ENCODE results near the gene PLOD3. TPM values are rescaled to one million over a fixed set of nuclear protein-coding genes. Genes with fewer than 3 reads are reported as not detected.
"Not testable (repeated sequence)": the region's sequence is repeated elsewhere in the genome, so short reads cannot be mapped to it uniquely, and the experiment has no call there.

The PLOD3 gene
- total RNA-seq, 1 donor: 90.2 TPM

DNA sequence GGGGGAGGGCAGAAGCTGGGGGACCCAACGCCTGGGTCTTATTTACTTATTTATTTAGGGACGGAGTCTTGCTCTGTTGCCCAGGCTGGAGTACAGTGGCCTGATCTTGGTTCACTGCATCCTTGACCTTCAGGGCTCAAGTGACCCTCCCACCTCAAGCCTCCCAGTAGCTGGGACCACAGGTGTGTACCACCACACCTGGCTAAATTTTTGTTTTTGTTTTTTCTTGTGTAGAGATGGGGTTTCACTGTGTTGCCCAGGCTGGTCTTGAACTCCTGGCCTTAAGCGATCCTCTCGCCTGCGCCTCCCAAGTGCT is 14.8 kb downstream of the PLOD3 start:
- H3K4me3 ChIP-seq (ENCODE audit: low read depth, low read length): no peak overlapping the region
- DNase-seq (ENCODE audit: low read depth): no peak
- TF ChIP-seq, protein P1, sequence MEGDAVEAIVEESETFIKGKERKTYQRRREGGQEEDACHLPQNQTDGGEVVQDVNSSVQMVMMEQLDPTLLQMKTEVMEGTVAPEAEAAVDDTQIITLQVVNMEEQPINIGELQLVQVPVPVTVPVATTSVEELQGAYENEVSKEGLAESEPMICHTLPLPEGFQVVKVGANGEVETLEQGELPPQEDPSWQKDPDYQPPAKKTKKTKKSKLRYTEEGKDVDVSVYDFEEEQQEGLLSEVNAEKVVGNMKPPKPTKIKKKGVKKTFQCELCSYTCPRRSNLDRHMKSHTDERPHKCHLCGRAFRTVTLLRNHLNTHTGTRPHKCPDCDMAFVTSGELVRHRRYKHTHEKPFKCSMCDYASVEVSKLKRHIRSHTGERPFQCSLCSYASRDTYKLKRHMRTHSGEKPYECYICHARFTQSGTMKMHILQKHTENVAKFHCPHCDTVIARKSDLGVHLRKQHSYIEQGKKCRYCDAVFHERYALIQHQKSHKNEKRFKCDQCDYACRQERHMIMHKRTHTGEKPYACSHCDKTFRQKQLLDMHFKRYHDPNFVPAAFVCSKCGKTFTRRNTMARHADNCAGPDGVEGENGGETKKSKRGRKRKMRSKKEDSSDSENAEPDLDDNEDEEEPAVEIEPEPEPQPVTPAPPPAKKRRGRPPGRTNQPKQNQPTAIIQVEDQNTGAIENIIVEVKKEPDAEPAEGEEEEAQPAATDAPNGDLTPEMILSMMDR (IDR thresholded peaks at IDR 0.05; ENCODE audit: insufficient read depth, low read depth, low read length): no peak

GRCh38 chr7:101201695-101202602 is 15.4 kb downstream of the PLOD3 start:
- DNase-seq (ENCODE audit: low read depth): peak; percentile 7
- TF ChIP-seq, protein P1 (IDR thresholded peaks at IDR 0.05; ENCODE audit: insufficient read depth, low read depth, low read length): no peak
- H3K4me3 ChIP-seq (ENCODE audit: low read depth, low read length): no peak overlapping the region

GRCh38 chr7:101200862-101201599 is 16.4 kb downstream of the PLOD3 start, which contains the start of gene MOGAT3:
MOGAT3 (minus strand) TSS chr7:101201036; CDS start chr7:101200854, 182 bp downstream.
- TF ChIP-seq, protein P1 (IDR thresholded peaks at IDR 0.05; ENCODE audit: insufficient read depth, low read depth, low read length): no peak
- no peak within 1 kb of the TSS for H3K4me3 ChIP-seq (ENCODE audit: low read depth, low read length)
- no peak for DNase-seq (ENCODE audit: low read depth)

DNA sequence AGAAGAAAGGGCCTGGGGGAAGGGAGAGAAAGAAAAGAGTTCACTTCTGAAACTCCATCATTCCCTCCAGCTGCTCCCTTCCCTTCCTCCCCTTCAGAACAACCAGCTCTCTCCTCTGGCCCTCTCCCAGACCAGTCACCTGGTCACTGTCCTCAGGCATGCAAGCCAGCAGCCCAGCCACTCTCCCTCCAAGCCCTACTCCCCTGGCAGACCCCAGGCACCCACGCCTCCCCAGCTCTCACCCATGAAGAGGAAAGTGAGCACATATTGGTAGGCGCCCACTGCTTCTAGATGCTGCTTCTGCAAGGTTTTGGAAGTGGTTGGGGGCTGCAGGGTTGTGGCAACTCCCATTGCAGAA is 16.9 kb downstream of the PLOD3 start:
- TF ChIP-seq, protein P1 (IDR thresholded peaks at IDR 0.05; ENCODE audit: insufficient read depth, low read depth, low read length): no peak
- no peak overlapping the region for H3K4me3 ChIP-seq (ENCODE audit: low read depth, low read length)
- no peak for DNase-seq (ENCODE audit: low read depth)

GRCh38 chr7:101199522-101199921 is 17.9 kb downstream of the PLOD3 start:
- H3K4me3 ChIP-seq (ENCODE audit: low read depth, low read length); DNase-seq (ENCODE audit: low read depth): not testable (repeated sequence)

GRCh38 chr7:101198476-101198875 is 18.9 kb downstream of the PLOD3 start:
- TF ChIP-seq, protein P1 (IDR thresholded peaks at IDR 0.05; ENCODE audit: insufficient read depth, low read depth, low read length): no peak
- no peak for DNase-seq (ENCODE audit: low read depth)
- no peak overlapping the region for H3K4me3 ChIP-seq (ENCODE audit: low read depth, low read length)

DNA sequence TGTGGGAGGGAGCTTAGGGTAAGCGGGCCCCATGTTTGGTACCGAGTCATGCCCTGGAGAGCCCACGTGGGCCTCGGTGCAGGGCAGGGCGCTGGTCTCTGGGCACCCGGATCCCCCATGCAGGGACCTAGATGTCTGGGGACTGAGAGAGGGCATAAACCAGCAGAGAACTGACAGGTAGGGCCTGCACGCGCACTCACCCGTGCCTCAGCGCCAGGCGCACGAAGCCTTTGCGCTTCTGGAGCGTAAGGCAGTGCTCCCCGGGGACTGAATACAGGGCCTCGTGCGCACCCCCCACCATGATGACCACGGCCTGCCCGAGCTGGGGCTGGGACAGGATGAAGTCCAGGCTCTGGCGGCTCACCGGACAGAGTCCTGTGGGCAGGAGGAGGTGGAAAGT is 19.4 kb downstream of the PLOD3 start:
- no peak overlapping the region for H3K4me3 ChIP-seq (ENCODE audit: low read depth, low read length)
- TF ChIP-seq, protein P1 (IDR thresholded peaks at IDR 0.05; ENCODE audit: insufficient read depth, low read depth, low read length): no peak
- no peak for DNase-seq (ENCODE audit: low read depth)

Measured in fibroblast of villous mesenchyme (primary cell).